ENCODE data around the gene DUSP10. TPM values are rescaled to one million over a fixed set of nuclear protein-coding genes. Genes with fewer than 3 reads are reported as not detected.

DUSP10 gene
- polyA plus RNA-seq, 1 donor from 2014 or later = 2.0 TPM

- no peak for TF ChIP-seq EZH2 (IDR thresholded peaks at IDR 0.05; ENCODE audit: borderline replicate concordance, insufficient read depth, low read length, poor library complexity, severe bottlenecking)
- no peak for TF ChIP-seq EP300 (conservative IDR thresholded peaks at IDR 0.05; ENCODE audit: poor library complexity, severe bottlenecking)
- TF ChIP-seq TAF1 (IDR thresholded peaks at IDR 0.05; ENCODE audit: low read depth) = no peak
- TF ChIP-seq CTCF (IDR thresholded peaks at IDR 0.05; ENCODE audit: poor library complexity, severe bottlenecking) = no peak
- Histone ChIP-seq H3K36me3 (ENCODE audit: insufficient read depth, low read length) (no peaks in the 10 kb centered on the region), H3K9me2 (ENCODE audit: insufficient read depth, low read length) (no peaks in the 10 kb centered on the region), H3K27ac (ENCODE audit: low read length) (no peak overlapping the region), H3K79me2 (replicated peaks; ENCODE audit: insufficient read depth, low read length) (no peaks in the 10 kb centered on the region), H3K27me3 (ENCODE audit: insufficient read depth, low read depth, low read length) (no peaks in the 10 kb centered on the region), H3F3A (ENCODE audit: insufficient read depth, low read length, poor library complexity, severe bottlenecking) (no peaks in the 10 kb centered on the region), H2AFZ (ENCODE audit: low read depth, low read length) (no peak overlapping the region), H3K4me3 (ENCODE audit: low read length) (no peak overlapping the region), H4K20me1 (ENCODE audit: insufficient read depth) (no peaks in the 10 kb centered on the region), H3K9me3 (ENCODE audit: low read length) (no peaks in the 10 kb centered on the region), H3K4me2 (ENCODE audit: low read length) (no peak overlapping the region), H3K9ac (ENCODE audit: low read length) (no peak overlapping the region)
Measured at GRCh38 chr1:221711656-221712055, 30.2 kb downstream of the DUSP10 start.

GRCh38 chr1:221711063-221711577 lies 30.8 kb downstream of the DUSP10 start:
- H3K4me2 ChIP-seq (ENCODE audit: low read length) = no peak overlapping the region
- H3K79me2 ChIP-seq (replicated peaks; ENCODE audit: insufficient read depth, low read length) = no peaks in the 10 kb centered on the region
- no peaks in the 10 kb centered on the region for H3K9me3 ChIP-seq (ENCODE audit: low read length)
- no peaks in the 10 kb centered on the region for H3K36me3 ChIP-seq (ENCODE audit: insufficient read depth, low read length)
- H4K20me1 ChIP-seq (ENCODE audit: insufficient read depth) = no peaks in the 10 kb centered on the region
- no peak overlapping the region for H3K4me3 ChIP-seq (ENCODE audit: low read length)
- TF ChIP-seq RAD21 (conservative IDR thresholded peaks at IDR 0.05) (no peak), SMC3 (conservative IDR thresholded peaks at IDR 0.05; ENCODE audit: poor library complexity) (no peak), POLR2AphosphoS5 (IDR thresholded peaks at IDR 0.05) (no peak), REST (IDR thresholded peaks at IDR 0.05; ENCODE audit: borderline replicate concordance) (no peak), TAF1 (IDR thresholded peaks at IDR 0.05; ENCODE audit: low read depth) (no peak), EZH2 (IDR thresholded peaks at IDR 0.05; ENCODE audit: borderline replicate concordance, insufficient read depth, low read length, poor library complexity, severe bottlenecking) (no peak), MXI1 (conservative IDR thresholded peaks at IDR 0.05; ENCODE audit: poor library complexity, severe bottlenecking) (no peak), CTCF (IDR thresholded peaks at IDR 0.05; ENCODE audit: poor library complexity, severe bottlenecking) (no peak), EP300 (conservative IDR thresholded peaks at IDR 0.05; ENCODE audit: poor library complexity, severe bottlenecking) (no peak)
- no peak overlapping the region for H3K9ac ChIP-seq (ENCODE audit: low read length)
- H3K27ac ChIP-seq (ENCODE audit: low read length) = no peak overlapping the region
- H3F3A ChIP-seq (ENCODE audit: insufficient read depth, low read length, poor library complexity, severe bottlenecking) = no peaks in the 10 kb centered on the region
- no peaks in the 10 kb centered on the region for H3K27me3 ChIP-seq (ENCODE audit: insufficient read depth, low read depth, low read length)
- no peak overlapping the region for H2AFZ ChIP-seq (ENCODE audit: low read depth, low read length)
- no peaks in the 10 kb centered on the region for H3K9me2 ChIP-seq (ENCODE audit: insufficient read depth, low read length)
